H1 (cell line): ENCODE measurements around the gene ACHE. TPM values are rescaled to one million over a fixed set of nuclear protein-coding genes. Genes with fewer than 3 reads are reported as not detected.
"Not testable (repeated sequence)": the region's sequence is repeated elsewhere in the genome, so short reads cannot be mapped to it uniquely, and the experiment has no call there.

Experiments
- CTCF ChIA-PET: fragments of 300-600 bp; sonication (Branson Sonifier 250); formaldehyde crosslinking; loops from one replicate; lab custom pipeline; 2021; ENCODE audit not compliant: partially characterized antibody; lab: Charles Lee
- POLR2A ChIA-PET: fragments of 300-600 bp; sonication (Branson Sonifier 250); formaldehyde crosslinking; loops from one replicate; lab custom pipeline; 2021; ENCODE audit warnings: inconsistent platforms; ENCODE audit not compliant: partially characterized antibody; lab: Charles Lee
- DNase-seq, 2 experiments: peaks; one replicate each; pipeline versions ENCODE4 v3.0.0 to v3.0.0-alpha.2; 2010 to 2022; ENCODE audit warnings: low spot score in 2 of 2, low read depth in 1 of 2, mixed read lengths in 1 of 2
- FAIRE-seq: peaks from 2 replicates; lab custom pipeline; 2011; peaks lifted over from hg19 to GRCh38; lab: Jason Lieb, UNC
- H2AFZ ChIP-seq: 2 replicates; pipeline ENCODE4 v1.8.1; 2012; ENCODE audit warnings: low read length, inconsistent platforms
- H2AK5ac ChIP-seq: 2 replicates; pipeline ENCODE4 v1.6.1; 2013; ENCODE audit warnings: low read depth, low read length
- H2BK120ac ChIP-seq: replicated peaks from 2 replicates; pipeline ENCODE3; 2013; ENCODE audit warnings: low read depth, low read length, inconsistent platforms
- H2BK12ac ChIP-seq: 2 replicates; pipeline ENCODE4 v1.6.1; 2013; ENCODE audit warnings: low read depth, low read length
- H2BK15ac ChIP-seq: 2 replicates; pipeline ENCODE4 v1.6.1; 2013; ENCODE audit warnings: low read length
- H2BK20ac ChIP-seq: 2 replicates; pipeline ENCODE4 v1.6.1; 2013; ENCODE audit warnings: low read length
- H2BK5ac ChIP-seq: 2 replicates; pipeline ENCODE4 v1.6.1; 2013; ENCODE audit warnings: low read depth, low read length
- H3K14ac ChIP-seq: 2 replicates; pipeline ENCODE4 v1.6.1; 2013; ENCODE audit warnings: inconsistent platforms; ENCODE audit not compliant: insufficient read length
- H3K18ac ChIP-seq: 2 replicates; pipeline ENCODE4 v1.6.1; 2013; ENCODE audit warnings: low read length; ENCODE audit errors: extremely low read depth
- H3K23ac ChIP-seq: 2 replicates; pipeline ENCODE4 v1.6.1; 2013; ENCODE audit warnings: inconsistent platforms; ENCODE audit not compliant: insufficient read length
- H3K23me2 ChIP-seq: 2 replicates; pipeline ENCODE4 v1.6.1; 2013; ENCODE audit warnings: low read depth, low read length
- H3K27ac ChIP-seq: 2 replicates; pipeline ENCODE4 v1.6.1; 2011; ENCODE audit warnings: low read depth, low read length, inconsistent platforms
- H3K27me3 ChIP-seq, 4 experiments: replicated peaks in 1 of 4; 1 replicate in 1 of 4; 2 replicates in 3 of 4; pipeline versions ENCODE4 v1.6.1 to v1.8.1; 2011 to 2013; ENCODE audit warnings: low read length in 3 of 4, mild to moderate bottlenecking in 3 of 4, inconsistent platforms in 2 of 4, mixed read lengths in 2 of 4, moderate library complexity in 1 of 4; ENCODE audit not compliant: control insufficient read depth in 3 of 4, insufficient read depth in 3 of 4; ENCODE audit errors: extremely low read depth in 1 of 4
- H3K36me3 ChIP-seq, 4 experiments: 2 replicates each; pipeline versions ENCODE4 v1.6.1 to v1.8.1; 2011 to 2013; ENCODE audit warnings: mild to moderate bottlenecking in 4 of 4, low read length in 3 of 4, moderate library complexity in 2 of 4, control low read depth in 1 of 4, inconsistent platforms in 1 of 4; ENCODE audit not compliant: insufficient read depth in 4 of 4, control insufficient read depth in 2 of 4
- H3K4ac ChIP-seq: replicated peaks from 2 replicates; pipeline ENCODE3; 2013; ENCODE audit warnings: low read length, low read depth, mixed read lengths, inconsistent platforms; ENCODE audit not compliant: insufficient read length
- H3K4me1 ChIP-seq, 4 experiments: replicated peaks in 1 of 4; 1 replicate in 1 of 4; 2 replicates in 3 of 4; pipeline versions ENCODE4 v1.6.1 to v1.8.1; 2011 to 2013; ENCODE audit warnings: low read length in 3 of 4, inconsistent platforms in 2 of 4, mixed read lengths in 1 of 4; ENCODE audit not compliant: insufficient read depth in 4 of 4, control insufficient read depth in 3 of 4
- H3K4me2 ChIP-seq, 2 experiments: 2 replicates each; pipeline versions ENCODE4 v1.6.1 to v1.8.1; 2011 to 2013; ENCODE audit warnings: low read depth in 2 of 2, low read length in 2 of 2, control low read depth in 1 of 2, inconsistent platforms in 1 of 2, mild to moderate bottlenecking in 1 of 2; ENCODE audit not compliant: insufficient read depth in 1 of 2
- H3K4me3 ChIP-seq, 4 experiments: fragments of 200-600, 300-600 bp in 1 of 4; sonication (generic), shearing (Covaris generic), sonication (Bioruptor Twin) in 1 of 4; 2 replicates each; pipeline versions ENCODE4 v1.5.1 to v1.8.1; 2011 to 2016; ENCODE audit warnings: low read length in 4 of 4, low read depth in 3 of 4, control low read depth in 2 of 4, inconsistent platforms in 2 of 4, mild to moderate bottlenecking in 2 of 4, mixed read lengths in 1 of 4, moderate library complexity in 1 of 4; ENCODE audit not compliant: insufficient read depth in 2 of 4; ENCODE audit errors: extremely low read depth in 1 of 4
- H3K56ac ChIP-seq: replicated peaks from 2 replicates; pipeline ENCODE3; 2013; ENCODE audit warnings: low read depth, mild to moderate bottlenecking, mixed read lengths, low read length, inconsistent platforms; ENCODE audit not compliant: insufficient read length
- H3K79me1 ChIP-seq: 2 replicates; pipeline ENCODE4 v1.6.1; 2013; ENCODE audit warnings: low read depth, low read length, control low read depth
- H3K79me2 ChIP-seq, 2 experiments: 2 replicates each; pipeline versions ENCODE4 v1.6.1 to v1.8.1; 2012 to 2013; ENCODE audit warnings: low read length in 2 of 2, mild to moderate bottlenecking in 2 of 2, inconsistent platforms in 1 of 2; ENCODE audit not compliant: insufficient read depth in 2 of 2, control insufficient read depth in 1 of 2
- H3K9ac ChIP-seq, 4 experiments: replicated peaks in 1 of 4; 1 replicate in 1 of 4; 2 replicates in 3 of 4; pipeline versions ENCODE4 v1.6.1 to v1.8.1; 2011 to 2013; ENCODE audit warnings: low read depth in 3 of 4, low read length in 3 of 4, control low read depth in 2 of 4, mild to moderate bottlenecking in 2 of 4, moderate library complexity in 2 of 4, inconsistent platforms in 1 of 4; ENCODE audit errors: extremely low read depth in 1 of 4
- H3K9me3 ChIP-seq, 2 experiments: 2 replicates each; pipeline versions ENCODE4 v1.6.1 to v1.8.1; 2012 to 2013; ENCODE audit warnings: mild to moderate bottlenecking in 2 of 2, moderate library complexity in 2 of 2, control low read depth in 1 of 2, inconsistent platforms in 1 of 2, low read depth in 1 of 2, low read length in 1 of 2, mixed read lengths in 1 of 2; ENCODE audit not compliant: insufficient read depth in 2 of 2
- H4K20me1 ChIP-seq, 2 experiments: replicated peaks in 1 of 2; 2 replicates each; pipeline versions ENCODE3 to v1.8.1; 2011 to 2013; ENCODE audit warnings: inconsistent platforms in 2 of 2, low read length in 2 of 2, mild to moderate bottlenecking in 1 of 2; ENCODE audit not compliant: insufficient read depth in 2 of 2, control insufficient read depth in 1 of 2
- H4K5ac ChIP-seq: 2 replicates; pipeline ENCODE4 v1.6.1; 2013; ENCODE audit warnings: low read length, low read depth, mixed read lengths, inconsistent platforms; ENCODE audit not compliant: insufficient read length
- H4K8ac ChIP-seq: 2 replicates; pipeline ENCODE4 v1.8.0; 2013; ENCODE audit warnings: mild to moderate bottlenecking, moderate library complexity, low read length, inconsistent platforms; ENCODE audit not compliant: insufficient read depth; ENCODE audit errors: extremely low read depth
- H4K91ac ChIP-seq: replicated peaks from 2 replicates; pipeline ENCODE3; 2013; ENCODE audit warnings: low read length, mixed read lengths, inconsistent platforms; ENCODE audit not compliant: insufficient read length
- WGBS, 2 experiments: shearing (Covaris generic) in 1 of 2; methylation state at CpG; one replicate each; pipeline versions ENCODE4 v1.1.6 to v1.1.7; 2013 to 2015; ENCODE audit warnings: low lambda C conversion rate in 2 of 2, mixed read lengths in 2 of 2, inconsistent platforms in 1 of 2, low coverage in 1 of 2, missing lambda C conversion rate in 1 of 2; ENCODE audit not compliant: insufficient replicate concordance in 2 of 2, insufficient coverage in 1 of 2, insufficient read length in 1 of 2; ENCODE audit errors: extremely low coverage in 1 of 2, missing lambda C conversion rate in 1 of 2; 5-methylcytosine and 5-hydroxymethylcytosine counted together
- polyA plus RNA-seq, 7 experiments: library from polyadenylated mRNA; depleted of rRNA in 3 of 7; stranded (reverse) in 5 of 7; unstranded in 2 of 7; fragments of >200 nt in 5 of 7; fragments of 200-250 nt in 2 of 7; gene quantifications; 1 replicate in 5 of 7; 2 replicates in 1 of 7; 4 replicates in 1 of 7; pipeline versions ENCODE4 v1.2.1 to v1.2.3, GENCODE V29; 2011 to 2013; ENCODE audit warnings: missing spikeins in 2 of 7, mixed read lengths in 2 of 7
- total RNA-seq: library from RNA; stranded (reverse); fragmentation: NEBNext Ultra II Directional; extraction: Animal tissue kit (Norgen Biotek cat#: 25700); gene quantifications from 2 replicates; pipeline ENCODE4 v1.2.1, GENCODE V29; 2021

The ACHE gene
- total and polyA plus RNA-seq, 2 of the 8 experiments (the other 6 are each of a cell fraction or from before 2014, with no cell fraction given), result 1.4 to 4.3 TPM

DNA sequence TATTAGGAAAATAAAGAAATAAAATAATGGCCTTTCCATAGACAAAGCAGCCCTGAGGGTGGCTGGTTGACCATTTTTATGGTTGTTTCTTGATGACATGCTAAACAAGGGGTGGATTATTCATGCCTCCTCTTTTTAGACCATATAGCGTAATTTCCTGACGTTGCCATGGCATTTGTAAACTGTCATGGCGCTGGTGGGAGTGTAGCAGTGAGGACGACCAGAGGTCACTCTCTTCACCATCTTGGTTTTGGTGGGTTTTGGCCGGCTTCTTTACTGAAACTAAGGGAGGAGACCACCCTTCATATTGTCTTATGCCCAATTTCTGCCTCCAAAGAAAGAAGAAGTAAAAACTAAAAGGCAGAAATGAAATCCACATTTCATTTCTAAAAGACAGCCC is 23.6 kb upstream of the ACHE start:
- CTCF ChIA-PET, result interaction anchor here (0.9 kb wide), 1 partner anchor 21 kb away, joined by 3 read pairs; no protein-coding TSS in a partner anchor
- H3K18ac ChIP-seq, H4K91ac ChIP-seq, H3K23me2 ChIP-seq, H3K79me1 ChIP-seq, H3K56ac ChIP-seq, H3K4me3 ChIP-seq, H3K36me3 ChIP-seq, H3K4me1 ChIP-seq, FAIRE-seq, H2BK20ac ChIP-seq, H3K4ac ChIP-seq, H2BK12ac ChIP-seq, H3K79me2 ChIP-seq, H2BK5ac ChIP-seq, H2BK120ac ChIP-seq, H3K27ac ChIP-seq, H2BK15ac ChIP-seq, H2AK5ac ChIP-seq, H3K9ac ChIP-seq, DNase-seq, H3K14ac ChIP-seq, H3K4me2 ChIP-seq, H4K8ac ChIP-seq, H3K9me3 ChIP-seq, H4K20me1 ChIP-seq, H2AFZ ChIP-seq, H3K23ac ChIP-seq, H4K5ac ChIP-seq, POLR2A ChIA-PET, H3K27me3 ChIP-seq: not testable (repeated sequence)
- 90% methylated on average over 5 of the region's 5 CpGs; no CpG with 5 or more reads in 1 of the 2 experiments for WGBS, 2 experiments
